ENCODE results near the gene ARHGEF17. TPM values are rescaled to one million over a fixed set of nuclear protein-coding genes. Genes with fewer than 3 reads are reported as not detected.
A peak's percentile ranks its signal among the peaks of the same experiment; 100 is the strongest.

ARHGEF17 gene
- total and polyA plus RNA-seq, 3 experiments from 2014 or later: not detected

- H3K27ac ChIP-seq (ENCODE audit: low read depth, low read length): peak overlapping the region; percentile 41
- Mint-ChIP-seq H3K27me3 (peaks cover 0 to 2% of the 10 kb centered on the region in 2 donors), H3K36me3 (peaks cover 0 to 7% (median 0%) of the 10 kb centered on the region in 3 donors), H3K9me3 (no peaks in the 10 kb centered on the region), H3K27ac (peak overlapping the region; percentile 89 to 99 (median 96)), H3K4me1 (peaks cover 25 to 35% (median 28%) of the 10 kb centered on the region in 3 donors), H3K4me3 (peak overlapping the region; percentile 37 to 81 (median 55))
- peak overlapping the region; percentile 22 for H3K4me3 ChIP-seq (ENCODE audit: low read length)
- no peaks in the 10 kb centered on the region for H3K9me3 ChIP-seq (ENCODE audit: low read length)
- H3K36me3 ChIP-seq (ENCODE audit: insufficient read depth, low read length): no peaks in the 10 kb centered on the region
- peaks cover 28% of the 10 kb centered on the region for H3K4me1 ChIP-seq (ENCODE audit: insufficient read depth, low read length)
- peak in 3 of 5 donors; percentile 44 to 72 (median 64) for DNase-seq
- no peaks in the 10 kb centered on the region for H3K27me3 ChIP-seq (ENCODE audit: insufficient read depth, low read length, poor library complexity, severe bottlenecking)
- CTCF ChIA-PET: interaction anchor here (1.0 to 14.5 kb wide), 8 partner anchors 9 to 31 kb away, joined by 3 to 119 read pairs (median 4); partner anchors contain the start of gene RELT
- POLR2A ChIA-PET: interaction anchor here (0.8 to 1.5 kb wide), 2 partner anchors 19 to 27 kb away, joined by 3 to 4 read pairs; no protein-coding TSS in a partner anchor
These were observed 58.2 kb downstream of the ARHGEF17 start for GRCh38 chr11:73366265-73366610.

GRCh38 chr11:73366953-73367352 lies 58.9 kb downstream of the ARHGEF17 start:
- Mint-ChIP-seq H3K27me3 (peaks cover 0 to 2% of the 10 kb centered on the region in 2 donors), H3K27ac (peak overlapping the region; percentile 84 to 99 (median 95))
- POLR2A ChIA-PET: no interaction called here

GRCh38 chr11:73367482-73368024 lies 59.5 kb downstream of the ARHGEF17 start:
- H3K9me3 ChIP-seq (ENCODE audit: low read length): no peaks in the 10 kb centered on the region
- H3K4me1 ChIP-seq (ENCODE audit: insufficient read depth, low read length): peaks cover 28% of the 10 kb centered on the region
- H3K4me3 ChIP-seq (ENCODE audit: low read length): no peak overlapping the region
- CTCF ChIA-PET: interaction anchor here (1.4 to 14.5 kb wide), 3 partner anchors 9 to 15 kb away, joined by 4 to 119 read pairs (median 5); partner anchors contain the start of gene RELT
- Mint-ChIP-seq H3K27me3 (peaks cover 0 to 2% of the 10 kb centered on the region in 2 donors), H3K27ac (peak overlapping the region; percentile 83 to 99 (median 94)), H3K4me3 (peak overlapping the region in 3 of 7 donors; percentile 22 to 81 (median 54)), H3K36me3 (peaks cover 0 to 7% (median 0%) of the 10 kb centered on the region in 3 donors), H3K9me3 (no peaks in the 10 kb centered on the region), H3K4me1 (peaks cover 25 to 35% (median 28%) of the 10 kb centered on the region in 3 donors)
- POLR2A ChIA-PET: no interaction called here
- no peak for DNase-seq
- H3K36me3 ChIP-seq (ENCODE audit: insufficient read depth, low read length): no peaks in the 10 kb centered on the region
- H3K27me3 ChIP-seq (ENCODE audit: insufficient read depth, low read length, poor library complexity, severe bottlenecking): no peaks in the 10 kb centered on the region
- no peak overlapping the region for H3K27ac ChIP-seq (ENCODE audit: low read depth, low read length)

More at GRCh38 chr11:73366953-73367352, 58.9 kb downstream of the ARHGEF17 start:
- H3K4me1 ChIP-seq (ENCODE audit: insufficient read depth, low read length): peaks cover 28% of the 10 kb centered on the region
- H3K27ac ChIP-seq (ENCODE audit: low read depth, low read length): no peak overlapping the region
- H3K9me3 Mint-ChIP-seq: no peaks in the 10 kb centered on the region
- CTCF ChIA-PET: interaction anchor here (1.0 to 14.5 kb wide), 5 partner anchors 8 to 14 kb away, joined by 3 to 119 read pairs (median 5); partner anchors contain the start of gene RELT
- peaks cover 25 to 35% (median 28%) of the 10 kb centered on the region in 3 donors for H3K4me1 Mint-ChIP-seq
- H3K9me3 ChIP-seq (ENCODE audit: low read length): no peaks in the 10 kb centered on the region
- H3K36me3 ChIP-seq (ENCODE audit: insufficient read depth, low read length): no peaks in the 10 kb centered on the region
- H3K27me3 ChIP-seq (ENCODE audit: insufficient read depth, low read length, poor library complexity, severe bottlenecking): no peaks in the 10 kb centered on the region
- H3K4me3 ChIP-seq (ENCODE audit: low read length): no peak overlapping the region
- peak overlapping the region in 6 of 7 donors; percentile 22 to 81 (median 52) for H3K4me3 Mint-ChIP-seq
- peaks cover 0 to 7% (median 0%) of the 10 kb centered on the region in 3 donors for H3K36me3 Mint-ChIP-seq
- DNase-seq: no peak

GRCh38 chr11:73372375-73372993 lies 64.4 kb downstream of the ARHGEF17 start:
- H3K27ac Mint-ChIP-seq: peak overlapping the region in 4 of 8 donors; percentile 49 to 84 (median 72)
- Histone ChIP-seq H3K4me3 (ENCODE audit: low read length) (no peak overlapping the region), H3K27ac (ENCODE audit: low read depth, low read length) (no peak overlapping the region), H3K27me3 (ENCODE audit: insufficient read depth, low read length, poor library complexity, severe bottlenecking) (no peaks in the 10 kb centered on the region), H3K4me1 (ENCODE audit: insufficient read depth, low read length) (peaks cover 23% of the 10 kb centered on the region), H3K9me3 (ENCODE audit: low read length) (no peaks in the 10 kb centered on the region), H3K36me3 (ENCODE audit: insufficient read depth, low read length) (no peaks in the 10 kb centered on the region)
- peak overlapping the region in 1 of 7 donors; percentile 67 for H3K4me3 Mint-ChIP-seq
- H3K4me1 Mint-ChIP-seq: peaks cover 15 to 27% (median 16%) of the 10 kb centered on the region in 3 donors
- ChIA-PET POLR2A (no interaction called here), CTCF (interaction anchor here (1.0 to 14.5 kb wide), 3 partner anchors 9 to 22 kb away, joined by 3 to 119 read pairs (median 3); no protein-coding TSS in a partner anchor)
- no peak for DNase-seq
- no peaks in the 10 kb centered on the region for H3K9me3 Mint-ChIP-seq
- H3K36me3 Mint-ChIP-seq: peaks cover 0 to 4% (median 0%) of the 10 kb centered on the region in 3 donors
- H3K27me3 Mint-ChIP-seq: peaks cover 0 to 6% of the 10 kb centered on the region in 2 donors

- ChIA-PET CTCF (interaction anchor here (0.9 to 2.4 kb wide), 3 partner anchors 23 to 252 kb away, joined by 3 to 18 read pairs (median 3); no protein-coding TSS in a partner anchor), POLR2A (no interaction called here)
- peaks cover 23 to 33% (median 26%) of the 10 kb centered on the region in 3 donors for H3K4me1 Mint-ChIP-seq
- H3K4me1 ChIP-seq (ENCODE audit: insufficient read depth, low read length): peaks cover 26% of the 10 kb centered on the region
- no peaks in the 10 kb centered on the region for H3K36me3 ChIP-seq (ENCODE audit: insufficient read depth, low read length)
- H3K9me3 Mint-ChIP-seq: no peaks in the 10 kb centered on the region
- H3K4me3 ChIP-seq (ENCODE audit: low read length): no peak overlapping the region
- H3K9me3 ChIP-seq (ENCODE audit: low read length): no peaks in the 10 kb centered on the region
- peaks cover 0 to 6% of the 10 kb centered on the region in 2 donors for H3K27me3 Mint-ChIP-seq
- DNase-seq: no peak
- peak overlapping the region in 1 of 7 donors; percentile 64 for H3K4me3 Mint-ChIP-seq
- H3K27me3 ChIP-seq (ENCODE audit: insufficient read depth, low read length, poor library complexity, severe bottlenecking): no peaks in the 10 kb centered on the region
- no peak overlapping the region for H3K27ac ChIP-seq (ENCODE audit: low read depth, low read length)
- peak overlapping the region in 2 of 8 donors; percentile 68 to 96 for H3K27ac Mint-ChIP-seq
- peaks cover 0 to 4% (median 0%) of the 10 kb centered on the region in 3 donors for H3K36me3 Mint-ChIP-seq
These were observed 66.1 kb downstream of the ARHGEF17 start for GRCh38 chr11:73374151-73374550.

GRCh38 chr11:73375830-73376159 lies 67.7 kb downstream of the ARHGEF17 start:
- Mint-ChIP-seq H3K27me3 (peaks cover 0 to 9% of the 10 kb centered on the region in 2 donors), H3K36me3 (peaks cover 0 to 6% (median 0%) of the 10 kb centered on the region in 3 donors), H3K9me3 (no peaks in the 10 kb centered on the region), H3K4me3 (peak overlapping the region; percentile 71 to 96 (median 82)), H3K4me1 (peaks cover 29 to 49% (median 32%) of the 10 kb centered on the region in 3 donors), H3K27ac (peak overlapping the region; percentile 86 to 96 (median 92))
- ChIA-PET CTCF (interaction anchor here (1.0 to 2.4 kb wide), 3 partner anchors 9 to 24 kb away, joined by 4 to 18 read pairs (median 11); no protein-coding TSS in a partner anchor), POLR2A (interaction anchor here (0.6 kb wide), 1 partner anchor 500 kb away, joined by 8 read pairs; no protein-coding TSS in a partner anchor)
- peak overlapping the region; percentile 60 for H3K27ac ChIP-seq (ENCODE audit: low read depth, low read length)
- H3K36me3 ChIP-seq (ENCODE audit: insufficient read depth, low read length): no peaks in the 10 kb centered on the region
- no peaks in the 10 kb centered on the region for H3K9me3 ChIP-seq (ENCODE audit: low read length)
- DNase-seq: no peak
- peaks cover 26% of the 10 kb centered on the region for H3K4me1 ChIP-seq (ENCODE audit: insufficient read depth, low read length)
- H3K27me3 ChIP-seq (ENCODE audit: insufficient read depth, low read length, poor library complexity, severe bottlenecking): no peaks in the 10 kb centered on the region
- peak overlapping the region; percentile 81 for H3K4me3 ChIP-seq (ENCODE audit: low read length)

GRCh38 chr11:73376160-73376802 lies 68.2 kb downstream of the ARHGEF17 start, which contains the start of gene RELT:
TSS of gene RELT (plus strand) at chr11:73376399. CDS start at chr11:73389137, 12,738 bp downstream.
- H3K9me3 ChIP-seq (ENCODE audit: low read length): no peaks in the 10 kb centered on the region
- Mint-ChIP-seq H3K4me3 (peak within 1 kb of the TSS; percentile 82 to 96 (median 92)), H3K27ac (peak within 1 kb of the TSS; percentile 92 to 100 (median 98)), H3K27me3 (peaks cover 0 to 9% of the 10 kb centered on the region in 2 donors), H3K4me1 (peaks cover 29 to 54% (median 36%) of the 10 kb centered on the region in 3 donors), H3K9me3 (no peaks in the 10 kb centered on the region), H3K36me3 (peaks cover 0 to 6% (median 0%) of the 10 kb centered on the region in 3 donors)
- no peaks in the 10 kb centered on the region for H3K27me3 ChIP-seq (ENCODE audit: insufficient read depth, low read length, poor library complexity, severe bottlenecking)
- peaks cover 26% of the 10 kb centered on the region for H3K4me1 ChIP-seq (ENCODE audit: insufficient read depth, low read length)
- ChIA-PET POLR2A (interaction anchor here (0.6 kb wide), 1 partner anchor 499 kb away, joined by 8 read pairs; no protein-coding TSS in a partner anchor), CTCF (interaction anchor here (0.9 to 1.4 kb wide), 5 partner anchors 9 to 41 kb away, joined by 4 to 5 read pairs (median 4); no protein-coding TSS in a partner anchor)
- no peaks in the 10 kb centered on the region for H3K36me3 ChIP-seq (ENCODE audit: insufficient read depth, low read length)
- H3K4me3 ChIP-seq (ENCODE audit: low read length): peak within 1 kb of the TSS; percentile 81
- peak; percentile 89 to 96 (median 92) for DNase-seq
- peak within 1 kb of the TSS; percentile 90 for H3K27ac ChIP-seq (ENCODE audit: low read depth, low read length)

All from CD8-positive, alpha-beta memory T cell (primary cell).